Tibial nerve (tissue), 4 donors: ENCODE results near the gene GFRAL.

Experiments used
- CTCF ChIP-seq, 5 experiments: fragments of 200-600 bp in 3 of 5; fragments of 450-650 bp in 2 of 5; sonication (generic) in 3 of 5; IDR thresholded peaks; one replicate each; pipeline ENCODE4 v1.5.1; 2016 to 2019; ENCODE audit warnings: antibody characterized with exemption in 5 of 5, mild to moderate bottlenecking in 3 of 5, moderate library complexity in 2 of 5
- EP300 ChIP-seq, 2 donors: sonication (generic); formaldehyde crosslinking; IDR thresholded peaks; one replicate each; pipeline ENCODE4 v1.6.1; 2017; ENCODE audit warnings: antibody characterized with exemption in 2 of 2, mild to moderate bottlenecking in 1 of 2
- POLR2A ChIP-seq, 2 donors: fragments of 450-650 bp; IDR thresholded peaks; one replicate each; pipeline ENCODE4 v1.6.1; 2017; ENCODE audit warnings: antibody characterized with exemption in 2 of 2, mild to moderate bottlenecking in 2 of 2, moderate library complexity in 2 of 2

DNA sequence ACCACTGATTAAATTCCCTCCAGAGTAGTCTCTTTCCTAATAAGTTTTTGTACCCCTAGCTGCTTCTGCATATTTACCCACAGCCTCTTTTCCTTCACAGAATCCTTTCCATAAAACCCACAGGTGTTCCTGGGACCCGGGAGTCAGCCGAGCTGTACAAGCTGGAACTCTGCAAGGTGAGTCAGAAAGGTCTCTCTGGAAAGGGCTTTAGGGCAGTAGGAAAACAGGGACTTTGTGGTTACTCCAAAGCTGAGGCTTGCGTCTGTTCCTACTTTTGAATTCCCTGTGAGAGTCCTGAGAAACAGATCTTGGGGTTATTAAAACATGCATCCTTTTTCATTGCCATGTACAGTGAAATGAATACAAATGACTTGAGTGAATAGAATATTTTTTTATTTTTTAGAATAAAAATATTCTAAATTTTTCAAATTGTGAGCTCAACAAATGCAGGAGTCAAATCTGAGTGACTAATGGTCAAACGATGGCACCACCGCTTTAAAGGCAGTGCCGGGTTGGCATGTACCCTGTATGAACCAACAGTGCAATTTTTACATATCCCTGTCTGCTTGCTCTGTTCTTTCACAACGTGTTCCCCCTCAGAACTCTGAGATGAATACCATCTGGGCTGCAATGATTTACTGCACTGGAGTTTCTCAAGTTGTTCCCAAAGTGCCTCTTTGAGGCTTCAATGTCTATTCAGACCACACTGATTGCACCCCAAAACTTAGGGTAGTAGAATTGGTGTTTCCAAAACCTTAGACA is 78.4 kb downstream of the GFRAL start:
- TF ChIP-seq POLR2A (IDR thresholded peaks at IDR 0.05) (no peak), CTCF (IDR thresholded peaks at IDR 0.05) (no peak), EP300 (IDR thresholded peaks at IDR 0.05) (no peak)
